HL-60 (cell line): ENCODE data around the gene GTF2I.

Experiments used
- POLR2AphosphoS5 ChIP-seq: IDR thresholded peaks from 2 replicates; pipeline ENCODE4 v1.6.1; 2012; ENCODE audit warnings: low read depth
- REST ChIP-seq: IDR thresholded peaks from 2 replicates; pipeline ENCODE4 v1.6.1; 2012; ENCODE audit warnings: low read depth; ENCODE audit not compliant: insufficient replicate concordance
- TF ChIP-seq, protein P1 (sequence below): IDR thresholded peaks from one replicate; pipeline ENCODE4 v1.5.1; 2011; ENCODE audit warnings: low read length, control low read depth, inconsistent platforms; ENCODE audit not compliant: insufficient read depth

- TF ChIP-seq, protein P1, sequence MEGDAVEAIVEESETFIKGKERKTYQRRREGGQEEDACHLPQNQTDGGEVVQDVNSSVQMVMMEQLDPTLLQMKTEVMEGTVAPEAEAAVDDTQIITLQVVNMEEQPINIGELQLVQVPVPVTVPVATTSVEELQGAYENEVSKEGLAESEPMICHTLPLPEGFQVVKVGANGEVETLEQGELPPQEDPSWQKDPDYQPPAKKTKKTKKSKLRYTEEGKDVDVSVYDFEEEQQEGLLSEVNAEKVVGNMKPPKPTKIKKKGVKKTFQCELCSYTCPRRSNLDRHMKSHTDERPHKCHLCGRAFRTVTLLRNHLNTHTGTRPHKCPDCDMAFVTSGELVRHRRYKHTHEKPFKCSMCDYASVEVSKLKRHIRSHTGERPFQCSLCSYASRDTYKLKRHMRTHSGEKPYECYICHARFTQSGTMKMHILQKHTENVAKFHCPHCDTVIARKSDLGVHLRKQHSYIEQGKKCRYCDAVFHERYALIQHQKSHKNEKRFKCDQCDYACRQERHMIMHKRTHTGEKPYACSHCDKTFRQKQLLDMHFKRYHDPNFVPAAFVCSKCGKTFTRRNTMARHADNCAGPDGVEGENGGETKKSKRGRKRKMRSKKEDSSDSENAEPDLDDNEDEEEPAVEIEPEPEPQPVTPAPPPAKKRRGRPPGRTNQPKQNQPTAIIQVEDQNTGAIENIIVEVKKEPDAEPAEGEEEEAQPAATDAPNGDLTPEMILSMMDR, result no peak
- TF ChIP-seq REST, result no peak
- no peak for TF ChIP-seq POLR2AphosphoS5
Measured at GRCh38 chr7:74623135-74623534, 34.4 kb upstream of the GTF2I start.
